Measurements from ENCODE around the gene LIME1.

The LIME1 gene

GRCh38 chr20:63751471-63752271, 15.2 kb downstream of the LIME1 start:
- no peak for DNase-seq

GRCh38 chr20:63752411-63753101, 16.1 kb downstream of the LIME1 start:
- no peak for DNase-seq

- DNase-seq: no peak
Measured at GRCh38 chr20:63753381-63753780, 16.9 kb downstream of the LIME1 start.

- no peak for DNase-seq
Measured at GRCh38 chr20:63754008-63754407, 17.5 kb downstream of the LIME1 start.

DNA sequence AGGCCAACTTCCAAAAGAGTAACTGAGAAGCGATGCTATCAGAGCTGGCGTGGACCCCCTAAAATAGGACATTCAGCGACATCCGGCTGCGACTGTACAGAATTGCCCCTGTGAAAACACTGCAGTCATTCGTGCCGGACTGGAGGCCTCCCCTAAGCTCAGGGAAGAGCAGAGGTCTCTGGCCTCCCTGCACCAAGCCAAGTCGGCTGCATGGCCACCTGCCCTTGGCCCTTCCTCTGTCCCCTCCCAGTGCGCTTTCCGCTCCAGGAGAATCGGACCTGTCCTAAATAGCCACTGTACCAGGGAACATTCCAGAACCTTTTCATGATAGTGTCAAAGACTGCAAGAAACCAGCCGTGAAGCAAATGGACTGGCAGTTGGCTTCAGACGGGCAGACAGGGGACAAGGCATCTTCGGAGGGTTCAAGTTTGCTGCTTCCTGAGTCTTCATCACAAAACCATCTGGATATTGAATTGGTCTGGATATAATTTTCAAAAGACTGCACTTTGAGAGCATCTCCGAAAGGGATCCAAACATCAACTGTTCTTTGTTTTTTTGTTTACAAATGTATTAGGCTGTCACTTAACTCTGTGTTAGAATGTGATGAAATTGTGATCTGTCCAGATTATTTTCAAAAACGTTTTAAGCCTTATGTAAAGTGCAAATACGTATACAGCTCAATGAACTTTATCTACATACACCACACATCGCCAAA, 19.6 kb downstream of the LIME1 start:
- DNase-seq: no peak

DNA sequence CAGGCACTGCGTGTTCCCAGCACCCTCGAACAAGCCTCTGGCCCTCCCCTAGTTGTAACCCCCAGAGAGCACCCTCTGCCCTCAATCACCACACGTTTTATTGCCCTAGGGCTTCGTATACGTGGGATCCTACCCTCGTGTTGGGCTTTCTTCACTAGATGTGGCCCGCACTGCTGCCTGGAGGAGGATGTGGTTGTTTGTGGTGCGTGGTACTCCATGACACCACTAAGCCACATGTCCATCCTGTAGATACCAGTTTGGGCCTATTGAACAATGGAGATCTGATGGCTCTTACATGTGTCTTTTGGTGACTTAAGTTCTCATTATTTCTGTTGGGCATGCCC, 20.2 kb downstream of the LIME1 start:
- no peak for DNase-seq

DNA sequence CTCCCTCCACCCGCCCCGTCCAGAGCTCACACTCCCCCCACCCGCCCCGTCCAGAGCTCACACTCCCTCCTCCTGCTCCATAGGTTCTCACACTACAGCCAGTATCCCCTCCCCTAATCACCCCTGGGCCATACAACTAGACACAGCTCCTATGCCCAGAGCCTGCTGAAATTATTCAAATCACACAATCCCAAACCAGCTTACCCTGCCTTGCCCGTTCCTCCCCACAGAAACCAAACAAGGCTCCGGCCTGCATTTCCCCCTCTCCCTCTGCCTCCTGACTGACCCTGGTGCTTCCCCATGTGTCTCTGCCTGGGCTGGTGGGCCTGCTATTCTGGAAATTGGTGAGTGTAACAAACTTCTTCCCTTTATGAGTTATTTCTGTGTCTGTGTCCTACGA, 21.7 kb downstream of the LIME1 start:
- DNase-seq: no peak

GRCh38 chr20:63759377-63759901, 23.0 kb downstream of the LIME1 start:
- no peak for DNase-seq

GRCh38 chr20:63765082-63765873, 28.8 kb downstream of the LIME1 start:
- DNase-seq: no peak

GRCh38 chr20:63765902-63766301, 29.4 kb downstream of the LIME1 start:
- DNase-seq: no peak

DNA sequence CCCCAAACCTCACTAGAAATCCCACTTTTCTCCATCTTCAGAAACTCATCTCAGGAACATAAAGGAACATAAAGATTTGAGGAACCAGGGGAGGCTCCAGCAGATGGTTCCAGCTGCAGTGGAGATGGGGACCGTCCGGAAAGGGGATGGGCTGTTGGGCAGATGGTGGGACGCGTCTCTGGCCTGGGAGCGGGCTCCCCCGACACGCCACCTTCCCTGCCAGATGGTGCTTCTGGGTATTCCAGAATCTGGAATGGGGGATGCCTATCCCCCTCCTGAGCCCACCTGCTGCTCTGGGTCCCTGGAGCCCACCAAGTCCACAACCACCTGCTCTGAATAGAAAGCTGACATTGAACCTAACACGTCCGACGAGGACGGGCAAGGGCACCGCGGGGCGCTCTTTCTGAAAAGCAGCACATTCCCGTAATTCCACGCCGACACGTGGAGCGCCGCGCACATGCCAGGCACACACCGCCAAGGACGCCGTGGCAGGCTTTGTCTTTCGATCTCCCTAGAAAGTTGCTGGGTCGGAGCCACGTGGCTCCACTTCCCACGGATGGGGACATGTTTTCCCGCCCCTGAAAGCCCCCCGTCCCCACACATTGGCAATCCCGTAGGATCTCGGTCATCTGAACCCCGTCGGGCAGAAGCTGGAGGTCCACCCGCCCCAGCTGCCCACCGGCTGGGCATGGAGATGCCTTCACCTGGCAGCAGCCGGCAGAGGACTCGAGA, 30.4 kb downstream of the LIME1 start:
- DNase-seq: no peak

DNA sequence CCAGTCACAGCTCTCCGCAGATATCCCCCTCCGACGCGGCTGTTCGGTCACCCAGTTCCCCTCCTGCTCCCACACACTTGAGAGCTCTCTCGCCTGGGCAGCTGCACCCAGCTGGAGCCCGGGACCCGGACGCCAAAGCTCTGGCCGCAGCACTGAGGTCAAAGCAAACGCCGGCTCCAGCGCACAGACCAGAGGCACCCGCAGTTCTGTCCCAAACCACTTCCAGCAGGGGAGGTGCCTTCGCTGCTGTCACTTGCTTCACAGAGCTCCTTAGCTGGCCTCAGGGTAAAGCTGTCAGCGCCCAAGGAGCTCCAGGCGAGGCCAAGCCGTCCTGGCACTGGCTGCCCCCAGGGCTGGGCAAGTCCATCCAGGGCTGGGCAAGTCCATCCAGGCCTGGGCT, 31.0 kb downstream of the LIME1 start:
- no peak for DNase-seq

DNA sequence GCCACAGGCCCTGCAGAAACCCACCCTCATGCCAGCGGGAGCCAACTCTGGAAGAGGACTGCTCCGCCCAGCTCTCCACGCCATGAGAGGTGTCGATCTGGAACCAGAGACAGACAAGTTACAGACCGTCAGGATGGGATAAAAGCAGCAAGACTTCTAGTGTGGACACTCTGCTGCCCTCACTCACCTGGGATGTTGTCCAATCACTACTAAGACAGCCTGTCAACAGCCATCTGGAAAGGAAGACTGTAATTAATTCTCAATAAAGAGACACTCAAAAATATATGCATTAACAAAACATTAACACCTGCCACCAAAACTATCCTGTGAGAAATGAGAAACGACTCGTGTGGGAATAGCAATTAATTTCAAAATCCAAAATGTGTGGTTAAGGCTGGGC, 31.4 kb downstream of the LIME1 start:
- no peak for DNase-seq

GRCh38 chr20:63768591-63769515, 32.4 kb downstream of the LIME1 start:
- DNase-seq: no peak

DNA sequence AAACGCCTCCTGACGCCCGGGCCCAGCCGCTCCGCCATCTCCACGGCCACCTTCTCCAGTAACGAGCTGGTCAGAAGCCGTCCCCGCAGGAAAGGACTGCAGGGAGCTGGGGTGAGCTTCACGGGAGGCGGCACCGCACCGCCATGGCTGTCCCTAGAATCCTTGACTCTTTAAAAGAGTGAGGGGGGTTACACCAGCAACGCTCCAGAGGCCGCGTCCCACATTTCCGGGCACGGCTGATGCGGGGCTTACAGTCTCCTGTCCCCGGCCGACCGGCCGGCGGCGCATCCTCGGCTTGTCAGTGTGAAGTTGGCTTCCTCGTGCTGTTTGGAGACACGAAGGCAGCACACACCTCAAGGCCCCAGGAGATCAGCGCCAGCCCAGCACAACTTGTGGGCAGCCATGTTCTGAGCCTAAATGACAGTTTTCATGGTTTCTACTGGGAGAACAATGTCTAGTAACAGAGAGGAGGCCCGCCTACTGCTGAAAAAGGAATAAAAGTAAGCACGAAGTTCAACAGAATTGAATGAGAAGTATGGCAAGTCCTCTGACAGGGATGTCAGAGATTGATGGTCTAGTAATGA, 33.5 kb downstream of the LIME1 start:
- DNase-seq: no peak

DNA sequence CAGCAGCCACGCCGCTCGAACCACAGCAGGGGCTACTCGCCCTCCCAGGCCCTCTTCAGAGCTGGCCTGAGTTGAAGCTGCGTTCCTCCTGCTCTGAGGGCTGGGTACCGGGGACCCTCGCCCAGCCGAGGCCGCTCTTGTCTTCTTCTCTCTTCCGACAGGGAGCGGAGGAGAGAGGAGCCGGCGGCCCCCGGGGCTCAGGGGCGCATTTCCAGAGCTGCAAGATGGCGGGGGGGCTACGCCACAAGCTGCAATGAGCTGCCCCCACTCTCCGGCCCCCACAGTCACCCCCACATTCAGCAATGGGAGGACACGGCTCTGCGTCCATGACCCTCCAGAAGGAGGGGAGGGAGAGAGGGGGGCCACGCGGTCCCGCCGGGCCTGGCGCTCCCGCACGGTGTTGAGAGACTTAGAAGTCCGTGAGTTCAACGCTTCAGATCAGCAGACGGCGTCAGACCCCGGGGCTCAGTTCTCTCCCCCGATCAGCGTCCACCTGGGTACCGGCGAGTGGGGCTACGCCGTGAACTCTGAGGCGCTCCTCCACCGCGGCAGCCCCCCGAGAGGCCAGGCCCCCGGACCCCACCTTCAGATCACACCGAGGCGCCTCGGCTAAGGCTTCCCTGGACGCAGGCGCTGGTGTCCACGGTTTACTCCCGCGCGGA, 34.7 kb downstream of the LIME1 start:
- no peak for DNase-seq

DNA sequence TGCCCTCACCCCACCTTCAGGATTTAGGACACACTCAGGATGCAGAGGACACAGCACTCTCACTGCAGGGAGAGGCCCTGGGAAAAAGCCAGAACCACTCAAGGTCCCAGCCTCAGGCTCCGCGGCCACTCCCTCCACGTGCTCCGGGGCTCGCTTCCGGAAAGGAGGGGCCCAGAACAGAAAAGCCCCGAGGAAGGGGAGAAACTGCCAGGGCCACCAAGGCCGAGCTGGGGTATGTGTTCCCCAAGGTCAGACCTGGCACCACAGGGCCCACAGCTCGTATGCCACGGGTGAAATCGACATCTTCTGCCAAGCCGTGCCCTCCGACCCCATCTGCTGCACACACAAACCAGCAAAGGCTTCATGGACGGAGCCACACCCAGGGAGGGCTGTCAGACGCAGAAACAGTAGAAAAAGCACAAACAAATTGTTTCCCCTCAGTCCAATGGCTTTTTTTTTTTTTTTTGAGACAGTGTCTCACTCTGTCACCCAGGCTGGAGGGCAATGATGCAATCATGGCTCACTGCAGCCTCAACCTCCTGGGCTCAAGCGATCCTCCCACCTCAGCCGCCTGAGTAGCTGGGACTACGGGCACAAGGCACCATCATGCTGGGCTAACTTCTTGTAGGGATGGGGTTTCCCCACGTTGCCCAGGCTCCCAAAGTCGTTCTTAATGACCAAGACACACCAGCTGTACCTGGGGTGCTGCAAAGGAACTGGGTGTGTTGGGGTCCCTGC, 36.5 kb downstream of the LIME1 start:
- DNase-seq: no peak

- no peak for DNase-seq
Measured at GRCh38 chr20:63773571-63774241, 37.2 kb downstream of the LIME1 start.

DNA sequence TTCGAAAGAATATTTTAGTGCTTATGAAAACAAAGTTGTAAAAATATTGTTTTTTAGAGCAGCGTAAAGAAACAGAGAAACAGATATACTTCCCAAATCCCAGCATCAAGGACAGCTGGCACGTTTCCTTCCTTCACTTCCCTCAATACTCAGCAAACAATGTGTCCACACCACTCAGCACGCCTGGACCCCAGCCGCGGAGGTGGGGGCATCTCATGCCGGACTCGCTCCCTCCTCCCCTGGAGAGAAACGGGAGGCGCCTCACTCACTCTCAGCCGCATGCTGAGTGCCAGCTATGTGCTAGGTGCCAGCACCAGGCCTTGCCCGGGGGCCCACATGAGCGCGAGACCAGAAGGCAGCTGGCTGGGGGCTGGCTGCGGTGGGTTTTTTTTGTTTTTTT, 37.8 kb downstream of the LIME1 start:
- no peak for DNase-seq

All from stimulated activated CD4-positive, alpha-beta T cell treated with anti-CD3 and anti-CD28 coated beads, Interleukin-4, amount 100 ng/mL, for 1 hour (primary cell).